Vagina (tissue), 2 donors: Measurements from ENCODE around the gene TACR1. TPM values are rescaled to one million over a fixed set of nuclear protein-coding genes. Genes with fewer than 3 reads are reported as not detected.

Experiments used
- DNase-seq, 2 donors: peaks; one replicate each; pipeline ENCODE4 v3.0.0-alpha.2; 2017; ENCODE audit errors: extremely low spot score in 2 of 2
- H3K27ac ChIP-seq: fragments of 200-600 bp; sonication (generic); one replicate; pipeline ENCODE4 v1.5.1; 2019
- H3K27me3 ChIP-seq: fragments of 200-600 bp; sonication (generic); one replicate; pipeline ENCODE4 v1.5.1; 2019
- H3K36me3 ChIP-seq, 2 donors: fragments of 200-600 bp; sonication (generic); one replicate each; pipeline ENCODE4 v1.5.1; 2017 to 2019
- H3K4me1 ChIP-seq: fragments of 200-600 bp; sonication (generic); one replicate; pipeline ENCODE4 v1.5.1; 2019
- H3K4me3 ChIP-seq, 2 donors: fragments of 200-600 bp; sonication (generic); 1 replicate in 1 of 2; 2 replicates in 1 of 2; pipeline ENCODE4 v1.5.1; 2016 to 2019
- H3K9me3 ChIP-seq: fragments of 200-600 bp; sonication (generic); one replicate; pipeline ENCODE4 v1.5.1; 2019
- CTCF ChIP-seq, 3 experiments: fragments of 450-650 bp in 2 of 3; fragments of 200-600 bp in 1 of 3; sonication (generic) in 1 of 3; IDR thresholded peaks; one replicate each; pipeline ENCODE4 v1.5.1; 2017 to 2019; ENCODE audit warnings: antibody characterized with exemption in 3 of 3, mild to moderate bottlenecking in 2 of 3, moderate library complexity in 2 of 3
- POLR2A ChIP-seq, 2 donors: fragments of 450-650 bp; IDR thresholded peaks; one replicate each; pipeline ENCODE4 v1.6.1; 2017; ENCODE audit warnings: antibody characterized with exemption in 2 of 2, mild to moderate bottlenecking in 2 of 2, moderate library complexity in 2 of 2
- POLR2AphosphoS5 ChIP-seq, 2 donors: sonication (generic); formaldehyde crosslinking; IDR thresholded peaks; one replicate each; pipeline ENCODE4 v1.9.0; 2017; ENCODE audit warnings: antibody characterized with exemption in 2 of 2, mild to moderate bottlenecking in 2 of 2, low read depth in 1 of 2; ENCODE audit not compliant: insufficient read depth in 1 of 2
- intact Hi-C: fragments of 100-400 bp; cut with DNase I; formaldehyde crosslinking; loops from one replicate; pipeline ENCODE4 v1.15.1; 2023
- total RNA-seq: library from RNA; depleted of rRNA; stranded (reverse); fragments of >200 nt; gene quantifications from one replicate; pipeline ENCODE4 v1.2.3, GENCODE V29; 2016

The TACR1 gene
- total RNA-seq, 1 donor from 2014 or later = 8.3 TPM

GRCh38 chr2:75100011-75100800 is 99.1 kb downstream of the TACR1 start:
- Histone ChIP-seq H3K4me3 (no peak overlapping the region), H3K4me1 (no peaks in the 10 kb centered on the region), H3K9me3 (no peaks in the 10 kb centered on the region), H3K36me3 (no peaks in the 10 kb centered on the region), H3K27ac (no peak overlapping the region), H3K27me3 (no peaks in the 10 kb centered on the region)
- TF ChIP-seq CTCF (IDR thresholded peaks at IDR 0.05) (no peak), POLR2AphosphoS5 (IDR thresholded peaks at IDR 0.05; ENCODE audit: insufficient read depth in 1 of 2, low read depth in 1 of 2) (no peak), POLR2A (IDR thresholded peaks at IDR 0.05) (no peak)
- DNase-seq = no peak
- intact Hi-C loops = no loop called here

DNA sequence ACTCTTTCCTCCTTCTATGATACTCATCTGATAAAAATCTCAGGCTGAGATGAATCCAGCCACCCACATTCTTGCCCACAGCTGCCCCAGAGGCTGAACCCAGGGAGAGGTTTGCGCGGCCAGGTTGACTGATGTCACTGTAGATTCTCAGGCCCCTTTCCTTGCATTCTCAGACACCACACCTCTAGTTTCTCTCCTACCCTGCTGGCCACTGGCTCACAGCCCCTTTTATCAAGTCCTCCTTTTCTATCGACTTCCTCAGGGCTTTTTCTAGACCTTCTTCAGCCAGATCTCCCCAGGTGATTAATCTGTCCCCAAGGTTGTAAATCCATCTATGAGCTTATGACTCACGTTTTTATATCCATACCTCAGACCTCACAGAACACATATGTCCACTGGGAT is 99.8 kb downstream of the TACR1 start:
- no peak for DNase-seq
- intact Hi-C loops = loop anchor here (5.0 kb wide), 1 partner anchor 598 kb away; no protein-coding TSS in a partner anchor
- H3K4me3 ChIP-seq = no peak overlapping the region

DNA sequence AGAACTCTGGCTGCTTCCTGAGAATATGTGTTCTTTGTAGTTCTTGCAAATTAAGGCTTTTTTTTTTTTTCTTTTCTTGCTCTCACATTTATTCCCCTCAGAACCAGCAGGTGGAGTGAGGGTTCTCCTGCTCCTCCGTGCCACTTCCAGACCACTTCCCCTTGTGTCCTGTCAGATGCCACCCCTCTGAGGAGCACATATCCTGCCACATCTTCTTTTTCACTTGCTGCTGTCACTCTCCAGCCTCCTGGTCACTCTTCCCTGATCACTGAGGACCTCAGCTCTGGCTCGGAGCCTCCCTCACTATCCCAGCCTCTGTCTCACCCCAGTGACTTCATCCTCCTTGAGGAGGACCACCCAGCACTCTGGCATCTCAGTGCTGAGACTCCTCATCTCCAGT is 100.5 kb downstream of the TACR1 start:
- H3K27ac ChIP-seq = no peak overlapping the region
- H3K36me3 ChIP-seq = no peaks in the 10 kb centered on the region
- no peak overlapping the region for H3K4me3 ChIP-seq
- no peak for TF ChIP-seq CTCF (IDR thresholded peaks at IDR 0.05)
- TF ChIP-seq POLR2A (IDR thresholded peaks at IDR 0.05) = no peak
- TF ChIP-seq POLR2AphosphoS5 (IDR thresholded peaks at IDR 0.05; ENCODE audit: insufficient read depth in 1 of 2, low read depth in 1 of 2) = no peak
- intact Hi-C loops = loop anchor here (5.0 kb wide), 1 partner anchor 598 kb away; no protein-coding TSS in a partner anchor
- no peak for DNase-seq
- no peaks in the 10 kb centered on the region for H3K9me3 ChIP-seq
- H3K4me1 ChIP-seq = no peaks in the 10 kb centered on the region
- H3K27me3 ChIP-seq = no peaks in the 10 kb centered on the region

More for the DNA sequence above, 99.8 kb downstream of the TACR1 start:
- Histone ChIP-seq H3K27me3 (no peaks in the 10 kb centered on the region), H3K27ac (no peak overlapping the region), H3K9me3 (no peaks in the 10 kb centered on the region), H3K36me3 (no peaks in the 10 kb centered on the region), H3K4me1 (no peaks in the 10 kb centered on the region)
- TF ChIP-seq POLR2AphosphoS5 (IDR thresholded peaks at IDR 0.05; ENCODE audit: insufficient read depth in 1 of 2, low read depth in 1 of 2) = no peak
- no peak for TF ChIP-seq CTCF (IDR thresholded peaks at IDR 0.05)
- no peak for TF ChIP-seq POLR2A (IDR thresholded peaks at IDR 0.05)

- Histone ChIP-seq H3K36me3 (no peaks in the 10 kb centered on the region), H3K27me3 (no peaks in the 10 kb centered on the region), H3K4me1 (no peaks in the 10 kb centered on the region), H3K9me3 (no peaks in the 10 kb centered on the region), H3K27ac (no peak overlapping the region), H3K4me3 (no peak overlapping the region)
- no peak for DNase-seq
- intact Hi-C loops = loop anchor here (5.0 kb wide), 1 partner anchor 599 kb away; no protein-coding TSS in a partner anchor
- no peak for TF ChIP-seq CTCF (IDR thresholded peaks at IDR 0.05)
- no peak for TF ChIP-seq POLR2AphosphoS5 (IDR thresholded peaks at IDR 0.05; ENCODE audit: insufficient read depth in 1 of 2, low read depth in 1 of 2)
- no peak for TF ChIP-seq POLR2A (IDR thresholded peaks at IDR 0.05)
These were observed 101.5 kb downstream of the TACR1 start for GRCh38 chr2:75097831-75098230.

DNA sequence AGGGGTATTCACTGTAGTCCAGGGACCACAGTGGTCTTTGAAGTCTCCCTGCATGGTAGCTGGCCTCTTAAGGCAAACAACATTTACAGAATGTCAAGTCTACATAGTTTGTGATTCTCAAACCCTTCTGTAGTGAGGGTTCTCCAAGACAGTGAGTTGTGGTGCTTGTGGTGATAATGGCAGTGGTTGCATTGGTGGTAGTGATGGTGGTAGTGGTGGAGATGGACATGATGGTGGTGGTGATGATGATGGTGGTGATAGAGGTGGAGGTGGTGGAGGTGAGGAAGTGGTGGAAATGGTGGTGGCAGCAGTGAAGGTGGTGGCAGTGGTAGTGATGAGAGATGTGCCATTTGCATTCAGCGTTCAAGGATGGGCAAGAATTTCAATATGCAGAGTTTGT is 104.9 kb downstream of the TACR1 start:
- H3K27me3 ChIP-seq = no peaks in the 10 kb centered on the region
- no peak for TF ChIP-seq CTCF (IDR thresholded peaks at IDR 0.05)
- TF ChIP-seq POLR2AphosphoS5 (IDR thresholded peaks at IDR 0.05; ENCODE audit: insufficient read depth in 1 of 2, low read depth in 1 of 2) = no peak
- TF ChIP-seq POLR2A (IDR thresholded peaks at IDR 0.05) = no peak
- H3K4me1 ChIP-seq = no peaks in the 10 kb centered on the region
- H3K36me3 ChIP-seq = no peaks in the 10 kb centered on the region
- intact Hi-C loops = no loop called here
- DNase-seq = no peak
- H3K4me3 ChIP-seq = no peak overlapping the region
- H3K9me3 ChIP-seq = no peaks in the 10 kb centered on the region
- no peak overlapping the region for H3K27ac ChIP-seq
